H1 (cell line): ENCODE results near the gene GGT5. TPM values are rescaled to one million over a fixed set of nuclear protein-coding genes. Genes with fewer than 3 reads are reported as not detected.

Experiments used
- CTCF ChIA-PET: fragments of 300-600 bp; sonication (Branson Sonifier 250); formaldehyde crosslinking; loops from one replicate; lab custom pipeline; 2021; ENCODE audit not compliant: partially characterized antibody; lab: Charles Lee
- POLR2A ChIA-PET: fragments of 300-600 bp; sonication (Branson Sonifier 250); formaldehyde crosslinking; loops from one replicate; lab custom pipeline; 2021; ENCODE audit warnings: inconsistent platforms; ENCODE audit not compliant: partially characterized antibody; lab: Charles Lee
- DNase-seq, 2 experiments: peaks; one replicate each; pipeline versions ENCODE4 v3.0.0 to v3.0.0-alpha.2; 2010 to 2022; ENCODE audit warnings: low spot score in 2 of 2, low read depth in 1 of 2, mixed read lengths in 1 of 2
- FAIRE-seq: peaks from 2 replicates; lab custom pipeline; 2011; peaks lifted over from hg19 to GRCh38; lab: Jason Lieb, UNC
- H2AFZ ChIP-seq: 2 replicates; pipeline ENCODE4 v1.8.1; 2012; ENCODE audit warnings: low read length, inconsistent platforms
- H2AK5ac ChIP-seq: 2 replicates; pipeline ENCODE4 v1.6.1; 2013; ENCODE audit warnings: low read depth, low read length
- H2BK120ac ChIP-seq: replicated peaks from 2 replicates; pipeline ENCODE3; 2013; ENCODE audit warnings: low read depth, low read length, inconsistent platforms
- H2BK12ac ChIP-seq: 2 replicates; pipeline ENCODE4 v1.6.1; 2013; ENCODE audit warnings: low read depth, low read length
- H2BK15ac ChIP-seq: 2 replicates; pipeline ENCODE4 v1.6.1; 2013; ENCODE audit warnings: low read length
- H2BK20ac ChIP-seq: 2 replicates; pipeline ENCODE4 v1.6.1; 2013; ENCODE audit warnings: low read length
- H2BK5ac ChIP-seq: 2 replicates; pipeline ENCODE4 v1.6.1; 2013; ENCODE audit warnings: low read depth, low read length
- H3K14ac ChIP-seq: 2 replicates; pipeline ENCODE4 v1.6.1; 2013; ENCODE audit warnings: inconsistent platforms; ENCODE audit not compliant: insufficient read length
- H3K18ac ChIP-seq: 2 replicates; pipeline ENCODE4 v1.6.1; 2013; ENCODE audit warnings: low read length; ENCODE audit errors: extremely low read depth
- H3K23ac ChIP-seq: 2 replicates; pipeline ENCODE4 v1.6.1; 2013; ENCODE audit warnings: inconsistent platforms; ENCODE audit not compliant: insufficient read length
- H3K23me2 ChIP-seq: 2 replicates; pipeline ENCODE4 v1.6.1; 2013; ENCODE audit warnings: low read depth, low read length
- H3K27ac ChIP-seq: 2 replicates; pipeline ENCODE4 v1.6.1; 2011; ENCODE audit warnings: low read depth, low read length, inconsistent platforms
- H3K27me3 ChIP-seq, 4 experiments: replicated peaks in 1 of 4; 1 replicate in 1 of 4; 2 replicates in 3 of 4; pipeline versions ENCODE4 v1.6.1 to v1.8.1; 2011 to 2013; ENCODE audit warnings: low read length in 3 of 4, mild to moderate bottlenecking in 3 of 4, inconsistent platforms in 2 of 4, mixed read lengths in 2 of 4, moderate library complexity in 1 of 4; ENCODE audit not compliant: control insufficient read depth in 3 of 4, insufficient read depth in 3 of 4; ENCODE audit errors: extremely low read depth in 1 of 4
- H3K36me3 ChIP-seq, 4 experiments: 2 replicates each; pipeline versions ENCODE4 v1.6.1 to v1.8.1; 2011 to 2013; ENCODE audit warnings: mild to moderate bottlenecking in 4 of 4, low read length in 3 of 4, moderate library complexity in 2 of 4, control low read depth in 1 of 4, inconsistent platforms in 1 of 4; ENCODE audit not compliant: insufficient read depth in 4 of 4, control insufficient read depth in 2 of 4
- H3K4ac ChIP-seq: replicated peaks from 2 replicates; pipeline ENCODE3; 2013; ENCODE audit warnings: low read length, low read depth, mixed read lengths, inconsistent platforms; ENCODE audit not compliant: insufficient read length
- H3K4me1 ChIP-seq, 4 experiments: replicated peaks in 1 of 4; 1 replicate in 1 of 4; 2 replicates in 3 of 4; pipeline versions ENCODE4 v1.6.1 to v1.8.1; 2011 to 2013; ENCODE audit warnings: low read length in 3 of 4, inconsistent platforms in 2 of 4, mixed read lengths in 1 of 4; ENCODE audit not compliant: insufficient read depth in 4 of 4, control insufficient read depth in 3 of 4
- H3K4me2 ChIP-seq, 2 experiments: 2 replicates each; pipeline versions ENCODE4 v1.6.1 to v1.8.1; 2011 to 2013; ENCODE audit warnings: low read depth in 2 of 2, low read length in 2 of 2, control low read depth in 1 of 2, inconsistent platforms in 1 of 2, mild to moderate bottlenecking in 1 of 2; ENCODE audit not compliant: insufficient read depth in 1 of 2
- H3K4me3 ChIP-seq, 4 experiments: fragments of 200-600, 300-600 bp in 1 of 4; sonication (generic), shearing (Covaris generic), sonication (Bioruptor Twin) in 1 of 4; 2 replicates each; pipeline versions ENCODE4 v1.5.1 to v1.8.1; 2011 to 2016; ENCODE audit warnings: low read length in 4 of 4, low read depth in 3 of 4, control low read depth in 2 of 4, inconsistent platforms in 2 of 4, mild to moderate bottlenecking in 2 of 4, mixed read lengths in 1 of 4, moderate library complexity in 1 of 4; ENCODE audit not compliant: insufficient read depth in 2 of 4; ENCODE audit errors: extremely low read depth in 1 of 4
- H3K56ac ChIP-seq: replicated peaks from 2 replicates; pipeline ENCODE3; 2013; ENCODE audit warnings: low read depth, mild to moderate bottlenecking, mixed read lengths, low read length, inconsistent platforms; ENCODE audit not compliant: insufficient read length
- H3K79me1 ChIP-seq: 2 replicates; pipeline ENCODE4 v1.6.1; 2013; ENCODE audit warnings: low read depth, low read length, control low read depth
- H3K79me2 ChIP-seq, 2 experiments: 2 replicates each; pipeline versions ENCODE4 v1.6.1 to v1.8.1; 2012 to 2013; ENCODE audit warnings: low read length in 2 of 2, mild to moderate bottlenecking in 2 of 2, inconsistent platforms in 1 of 2; ENCODE audit not compliant: insufficient read depth in 2 of 2, control insufficient read depth in 1 of 2
- H3K9ac ChIP-seq, 4 experiments: replicated peaks in 1 of 4; 1 replicate in 1 of 4; 2 replicates in 3 of 4; pipeline versions ENCODE4 v1.6.1 to v1.8.1; 2011 to 2013; ENCODE audit warnings: low read depth in 3 of 4, low read length in 3 of 4, control low read depth in 2 of 4, mild to moderate bottlenecking in 2 of 4, moderate library complexity in 2 of 4, inconsistent platforms in 1 of 4; ENCODE audit errors: extremely low read depth in 1 of 4
- H3K9me3 ChIP-seq, 2 experiments: 2 replicates each; pipeline versions ENCODE4 v1.6.1 to v1.8.1; 2012 to 2013; ENCODE audit warnings: mild to moderate bottlenecking in 2 of 2, moderate library complexity in 2 of 2, control low read depth in 1 of 2, inconsistent platforms in 1 of 2, low read depth in 1 of 2, low read length in 1 of 2, mixed read lengths in 1 of 2; ENCODE audit not compliant: insufficient read depth in 2 of 2
- H4K20me1 ChIP-seq, 2 experiments: replicated peaks in 1 of 2; 2 replicates each; pipeline versions ENCODE3 to v1.8.1; 2011 to 2013; ENCODE audit warnings: inconsistent platforms in 2 of 2, low read length in 2 of 2, mild to moderate bottlenecking in 1 of 2; ENCODE audit not compliant: insufficient read depth in 2 of 2, control insufficient read depth in 1 of 2
- H4K5ac ChIP-seq: 2 replicates; pipeline ENCODE4 v1.6.1; 2013; ENCODE audit warnings: low read length, low read depth, mixed read lengths, inconsistent platforms; ENCODE audit not compliant: insufficient read length
- H4K8ac ChIP-seq: 2 replicates; pipeline ENCODE4 v1.8.0; 2013; ENCODE audit warnings: mild to moderate bottlenecking, moderate library complexity, low read length, inconsistent platforms; ENCODE audit not compliant: insufficient read depth; ENCODE audit errors: extremely low read depth
- H4K91ac ChIP-seq: replicated peaks from 2 replicates; pipeline ENCODE3; 2013; ENCODE audit warnings: low read length, mixed read lengths, inconsistent platforms; ENCODE audit not compliant: insufficient read length
- CTCF ChIP-seq, 3 experiments: IDR thresholded peaks; 1 replicate in 2 of 3; 2 replicates in 1 of 3; pipeline versions ENCODE4 v1.5.1 to v1.6.1; 2011; ENCODE audit warnings: low read length in 3 of 3, mild to moderate bottlenecking in 3 of 3, inconsistent platforms in 2 of 3, low read depth in 1 of 3, moderate library complexity in 1 of 3; ENCODE audit not compliant: insufficient read depth in 1 of 3; ENCODE audit errors: control extremely low read depth in 1 of 3
- USF2 ChIP-seq: IDR thresholded peaks from 2 replicates; pipeline ENCODE4 v1.6.1; 2011; ENCODE audit warnings: low read length, improper control_type of control experiment
- WGBS, 2 experiments: shearing (Covaris generic) in 1 of 2; methylation state at CpG; one replicate each; pipeline versions ENCODE4 v1.1.6 to v1.1.7; 2013 to 2015; ENCODE audit warnings: low lambda C conversion rate in 2 of 2, mixed read lengths in 2 of 2, inconsistent platforms in 1 of 2, low coverage in 1 of 2, missing lambda C conversion rate in 1 of 2; ENCODE audit not compliant: insufficient replicate concordance in 2 of 2, insufficient coverage in 1 of 2, insufficient read length in 1 of 2; ENCODE audit errors: extremely low coverage in 1 of 2, missing lambda C conversion rate in 1 of 2; 5-methylcytosine and 5-hydroxymethylcytosine counted together
- polyA plus RNA-seq, 7 experiments: library from polyadenylated mRNA; depleted of rRNA in 3 of 7; stranded (reverse) in 5 of 7; unstranded in 2 of 7; fragments of >200 nt in 5 of 7; fragments of 200-250 nt in 2 of 7; gene quantifications; 1 replicate in 5 of 7; 2 replicates in 1 of 7; 4 replicates in 1 of 7; pipeline versions ENCODE4 v1.2.1 to v1.2.3, GENCODE V29; 2011 to 2013; ENCODE audit warnings: missing spikeins in 2 of 7, mixed read lengths in 2 of 7
- total RNA-seq: library from RNA; stranded (reverse); fragmentation: NEBNext Ultra II Directional; extraction: Animal tissue kit (Norgen Biotek cat#: 25700); gene quantifications from 2 replicates; pipeline ENCODE4 v1.2.1, GENCODE V29; 2021

Gene GGT5
- total and polyA plus RNA-seq, 2 of the 8 experiments (the other 6 are each of a cell fraction or from before 2014, with no cell fraction given), result 0.05 TPM; not detected in 1

GRCh38 chr22:24191381-24191841 is 53.5 kb downstream of the GGT5 start:
- Histone ChIP-seq H3K27me3 (no peaks in the 10 kb centered on the region), H3K9me3 (no peaks in the 10 kb centered on the region), H3K23ac (no peak overlapping the region)
- FAIRE-seq, result no peak
- TF ChIP-seq USF2 (no peak), CTCF (IDR thresholded peaks at IDR 0.05; ENCODE audit: control extremely low read depth in 1 of 3, insufficient read depth in 1 of 3, low read depth in 1 of 3, low read length in 3 of 3) (0 out of 4 replicates have a peak, but pooled peaks of 1 of the 3 experiments have one; percentile 3)
- TF ChIP-seq, all 59 proteins: peak for 1
- H2AK5ac ChIP-seq, result no peak overlapping the region
- H3K4ac ChIP-seq, result no peak overlapping the region
- no peak overlapping the region for H3K56ac ChIP-seq
- H3K4me2 ChIP-seq, result no peak overlapping the region
- no peaks in the 10 kb centered on the region for H3K79me1 ChIP-seq
- H2BK120ac ChIP-seq, result no peak overlapping the region
- H3K4me3 ChIP-seq, result no peak overlapping the region
- H4K20me1 ChIP-seq, result no peaks in the 10 kb centered on the region
- no peak overlapping the region for H2BK15ac ChIP-seq
- no peak overlapping the region for H3K27ac ChIP-seq
- H3K14ac ChIP-seq, result no peak overlapping the region
- H3K23me2 ChIP-seq, result no peaks in the 10 kb centered on the region
- POLR2A ChIA-PET, result no interaction called here
- H3K36me3 ChIP-seq, result no peaks in the 10 kb centered on the region
- peak in 1 of 2 experiments; percentile 42 for DNase-seq
- 96% methylated on average over 9 of the region's 12 CpGs; no CpG with 5 or more reads in 1 of the 2 experiments for WGBS, 2 experiments
- H3K79me2 ChIP-seq, result no peaks in the 10 kb centered on the region
- H2BK5ac ChIP-seq, result no peak overlapping the region
- no peak overlapping the region for H3K9ac ChIP-seq
- no peak overlapping the region for H2BK20ac ChIP-seq
- H3K4me1 ChIP-seq, result peaks cover 0 to 7% (median 0%) of the 10 kb centered on the region in 4 experiments; a peak in 4 of 7 replicates
- H4K5ac ChIP-seq, result no peak overlapping the region
- no peak overlapping the region for H3K18ac ChIP-seq
- no peak overlapping the region for H2AFZ ChIP-seq
- CTCF ChIA-PET, result interaction anchor here (0.8 to 7.2 kb wide), 13 partner anchors 9 to 353 kb away, joined by 3 to 96 read pairs (median 24); partner anchors contain the start of gene GGT5
- H4K91ac ChIP-seq, result no peak overlapping the region
- no peak overlapping the region; the same call in 1 of the 2 replicates for H4K8ac ChIP-seq
- H2BK12ac ChIP-seq, result no peak overlapping the region
